ENCODE measurements around the gene KCNT2. TPM values are rescaled to one million over a fixed set of nuclear protein-coding genes. Genes with fewer than 3 reads are reported as not detected.

Gene KCNT2
- total and polyA plus RNA-seq, 10 of the 15 experiments (the other 5 are each of a cell fraction or from before 2014, with no cell fraction given), result not detected

DNA sequence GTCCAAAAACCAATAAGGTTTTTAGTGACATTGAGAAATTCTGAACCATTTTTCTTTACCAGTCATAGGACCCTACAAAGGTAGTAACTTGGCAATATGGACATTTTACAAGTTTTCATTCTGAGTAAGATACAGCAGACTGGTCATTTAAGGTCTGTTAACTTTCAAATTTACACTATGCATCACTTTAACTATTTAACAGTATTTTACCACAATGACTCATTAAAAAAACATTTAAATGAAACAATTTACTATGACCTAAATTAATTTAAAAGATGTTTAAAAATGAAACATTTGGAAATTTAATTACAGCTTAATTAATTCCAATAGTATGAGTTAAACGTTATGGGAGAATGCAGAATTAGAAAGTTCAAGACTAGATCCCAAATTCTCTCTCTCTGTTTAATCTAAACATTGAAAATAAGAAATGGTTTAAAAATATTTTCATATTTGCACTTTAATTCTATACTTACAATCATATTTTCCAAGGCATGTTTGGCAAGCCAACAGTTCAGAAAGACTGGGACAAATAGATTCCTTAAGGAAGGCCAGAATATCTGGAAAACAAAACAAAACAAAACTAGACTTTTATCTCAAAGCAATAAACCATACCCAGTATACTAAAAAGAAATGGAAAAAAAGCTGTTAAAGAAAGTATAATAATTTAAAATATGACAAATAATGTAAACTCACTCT is 140.9 kb downstream of the KCNT2 start:
- WGBS (ENCODE audit: insufficient coverage, insufficient replicate concordance, low lambda C conversion rate, missing lambda C conversion rate), result 0% methylated on average over 1 of the region's 1 CpG
- Histone ChIP-seq H3K9ac (ENCODE audit: control insufficient read depth, insufficient read depth, low read length) (no peak overlapping the region), H2AFZ (ENCODE audit: control insufficient read depth, low read depth, low read length) (no peak overlapping the region), H3K27ac (ENCODE audit: control insufficient read depth, insufficient read depth) (no peak overlapping the region), H4K20me1 (ENCODE audit: control insufficient read depth, insufficient read depth) (no peaks in the 10 kb centered on the region), H3K4me1 (ENCODE audit: control insufficient read depth, insufficient read depth, low read length) (no peaks in the 10 kb centered on the region), H3K27me3 (replicated peaks in 1 of 2; ENCODE audit: control insufficient read depth in 2 of 2, insufficient read depth in 2 of 2, low read length in 1 of 2) (no peaks in the 10 kb centered on the region), H3K4me3 (no peak overlapping the region), H3K36me3 (ENCODE audit: control insufficient read depth in 2 of 2, insufficient read depth in 2 of 2, low read length in 1 of 2) (no peaks in the 10 kb centered on the region), H3K79me2 (ENCODE audit: control insufficient read depth, insufficient read depth, low read length) (no peaks in the 10 kb centered on the region), H3K9me3 (replicated peaks; ENCODE audit: control insufficient read depth, insufficient read depth, low read length) (no peaks in the 10 kb centered on the region), H3K4me2 (ENCODE audit: control insufficient read depth, insufficient read depth) (no peak overlapping the region)
- CTCF ChIA-PET, result no interaction called here
- SMC1A ChIA-PET (ENCODE audit: uncharacterized antibody, unreplicated experiment), result interaction anchor here (0.7 kb wide), 1 partner anchor 22 kb away, joined by 4 read pairs; no protein-coding TSS in a partner anchor
- in situ Hi-C loops (cut with MboI) (no loop called here), intact Hi-C loops (cut with micrococcal nuclease; ENCODE audit: unreplicated experiment) (no loop called here)
- FAIRE-seq (no peak), ATAC-seq (no peak), DNase-seq (ENCODE audit: low read depth, low spot score) (no peak)
- POLR2A ChIA-PET, result no interaction called here
- BruUV-seq (replicated peaks), result no TSS peak
- no peak for TF ChIP-seq IRF4 (IDR thresholded peaks at IDR 0.05; ENCODE audit: low read depth, low read length)
- no peak for TF ChIP-seq MYC (IDR thresholded peaks at IDR 0.05; ENCODE audit: insufficient read depth, insufficient read length, insufficient replicate concordance, low read length, severe bottlenecking)
- TF ChIP-seq GABPA (IDR thresholded peaks at IDR 0.05; ENCODE audit: low read depth), result no peak
- RAD21 ChIA-PET (ENCODE audit: unreplicated experiment), result no interaction called here

DNA sequence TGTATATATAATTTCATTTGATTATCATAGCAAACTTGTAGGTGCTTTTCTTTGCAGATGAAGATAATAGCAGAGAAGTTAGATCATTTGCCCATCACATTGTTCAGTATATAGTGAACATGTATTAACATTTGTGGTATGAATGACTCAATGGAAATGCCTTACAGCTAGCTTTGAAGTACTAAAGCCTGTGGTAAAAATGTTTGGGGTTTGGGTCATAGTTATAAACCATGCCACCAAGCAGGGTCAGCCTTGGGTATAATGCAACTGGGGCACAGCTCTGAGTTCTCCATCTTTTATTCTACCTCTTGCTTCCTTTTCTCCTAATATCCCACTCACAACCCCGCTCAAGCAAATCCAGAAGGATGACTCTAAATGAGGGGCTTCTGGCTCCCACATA is 141.6 kb downstream of the KCNT2 start:
- intact Hi-C loops (cut with micrococcal nuclease; ENCODE audit: unreplicated experiment) (no loop called here), in situ Hi-C loops (cut with MboI) (no loop called here)
- no peak overlapping the region for H3K4me2 ChIP-seq (ENCODE audit: control insufficient read depth, insufficient read depth)
- SMC1A ChIA-PET (ENCODE audit: uncharacterized antibody, unreplicated experiment), result no interaction called here
- H3K9ac ChIP-seq (ENCODE audit: control insufficient read depth, insufficient read depth, low read length), result no peak overlapping the region
- DNase-seq (ENCODE audit: low read depth, low spot score), result no peak
- no peaks in the 10 kb centered on the region for H3K27me3 ChIP-seq (replicated peaks in 1 of 2; ENCODE audit: control insufficient read depth in 2 of 2, insufficient read depth in 2 of 2, low read length in 1 of 2)
- H3K4me3 ChIP-seq, result no peak overlapping the region
- H2AFZ ChIP-seq (ENCODE audit: control insufficient read depth, low read depth, low read length), result no peak overlapping the region
- H3K27ac ChIP-seq (ENCODE audit: control insufficient read depth, insufficient read depth), result no peak overlapping the region
- no peaks in the 10 kb centered on the region for H3K79me2 ChIP-seq (ENCODE audit: control insufficient read depth, insufficient read depth, low read length)
- ATAC-seq, result no peak
- 0% methylated on average over 1 of the region's 1 CpG for WGBS (ENCODE audit: insufficient coverage, insufficient replicate concordance, low lambda C conversion rate, missing lambda C conversion rate)
- BruUV-seq (replicated peaks), result no TSS peak
- CTCF ChIA-PET, result no interaction called here
- no peaks in the 10 kb centered on the region for H3K36me3 ChIP-seq (ENCODE audit: control insufficient read depth in 2 of 2, insufficient read depth in 2 of 2, low read length in 1 of 2)
- no peak for FAIRE-seq
- TF ChIP-seq WRNIP1 (IDR thresholded peaks at IDR 0.05; ENCODE audit: borderline replicate concordance, low read depth, low read length) (no peak), SRF (IDR thresholded peaks at IDR 0.05; ENCODE audit: low read depth in 2 of 2, low read length in 2 of 2) (no peak), ZNF217 (IDR thresholded peaks at IDR 0.05) (no peak), TARDBP (IDR thresholded peaks at IDR 0.05; ENCODE audit: borderline replicate concordance) (no peak), TAF1 (IDR thresholded peaks at IDR 0.05; ENCODE audit: borderline replicate concordance, low read depth, low read length) (no peak), SMAD5 (IDR thresholded peaks at IDR 0.05; ENCODE audit: low read depth) (no peak), IKZF1 (conservative IDR thresholded peaks at IDR 0.05) (no peak)
- TF ChIP-seq, protein P1, sequence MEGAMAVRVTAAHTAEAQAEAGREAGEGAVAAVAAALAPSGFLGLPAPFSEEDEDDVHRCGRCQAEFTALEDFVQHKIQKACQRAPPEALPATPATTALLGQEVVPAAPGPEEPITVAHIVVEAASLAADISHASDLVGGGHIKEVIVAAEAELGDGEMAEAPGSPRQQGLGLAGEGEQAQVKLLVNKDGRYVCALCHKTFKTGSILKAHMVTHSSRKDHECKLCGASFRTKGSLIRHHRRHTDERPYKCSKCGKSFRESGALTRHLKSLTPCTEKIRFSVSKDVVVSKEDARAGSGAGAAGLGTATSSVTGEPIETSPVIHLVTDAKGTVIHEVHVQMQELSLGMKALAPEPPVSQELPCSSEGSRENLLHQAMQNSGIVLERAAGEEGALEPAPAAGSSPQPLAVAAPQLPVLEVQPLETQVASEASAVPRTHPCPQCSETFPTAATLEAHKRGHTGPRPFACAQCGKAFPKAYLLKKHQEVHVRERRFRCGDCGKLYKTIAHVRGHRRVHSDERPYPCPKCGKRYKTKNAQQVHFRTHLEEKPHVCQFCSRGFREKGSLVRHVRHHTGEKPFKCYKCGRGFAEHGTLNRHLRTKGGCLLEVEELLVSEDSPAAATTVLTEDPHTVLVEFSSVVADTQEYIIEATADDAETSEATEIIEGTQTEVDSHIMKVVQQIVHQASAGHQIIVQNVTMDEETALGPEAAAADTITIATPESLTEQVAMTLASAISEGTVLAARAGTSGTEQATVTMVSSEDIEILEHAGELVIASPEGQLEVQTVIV (IDR thresholded peaks at IDR 0.05; ENCODE audit: borderline replicate concordance, partially characterized antibody), result no peak
- H4K20me1 ChIP-seq (ENCODE audit: control insufficient read depth, insufficient read depth), result no peaks in the 10 kb centered on the region
- no peaks in the 10 kb centered on the region for H3K4me1 ChIP-seq (ENCODE audit: control insufficient read depth, insufficient read depth, low read length)
- no peaks in the 10 kb centered on the region for H3K9me3 ChIP-seq (replicated peaks; ENCODE audit: control insufficient read depth, insufficient read depth, low read length)
- POLR2A ChIA-PET, result no interaction called here
- RAD21 ChIA-PET (ENCODE audit: unreplicated experiment), result no interaction called here

Data from GM12878 (cell line).